ENCODE measurements around the gene OR13C4.

Gene OR13C4

DNA sequence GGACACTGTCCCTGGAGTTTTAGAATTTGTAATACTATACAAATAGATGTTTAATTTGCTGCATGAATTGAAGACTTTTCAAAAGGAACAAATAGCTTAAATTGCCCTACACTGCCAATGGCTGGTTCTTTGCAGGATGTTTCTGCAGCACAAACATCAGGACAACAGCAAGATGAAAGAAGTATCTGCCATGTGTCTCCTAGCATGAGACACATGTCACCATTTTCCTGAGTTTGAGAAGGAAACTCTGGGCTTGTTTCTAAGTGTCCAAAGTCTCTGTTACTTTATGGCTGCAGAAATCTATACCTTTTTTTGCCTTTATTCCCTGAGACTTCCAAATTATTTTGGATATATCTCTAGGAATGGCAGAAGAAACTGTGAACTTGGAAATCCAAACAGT is 23.6 kb downstream of the OR13C4 start:
- DNase-seq (ENCODE audit: insufficient read length, low spot score), result no peak
- no peak for FAIRE-seq
- no peak for TF ChIP-seq POLR2A (IDR thresholded peaks at IDR 0.05; ENCODE audit: low read depth, low read length)

DNA sequence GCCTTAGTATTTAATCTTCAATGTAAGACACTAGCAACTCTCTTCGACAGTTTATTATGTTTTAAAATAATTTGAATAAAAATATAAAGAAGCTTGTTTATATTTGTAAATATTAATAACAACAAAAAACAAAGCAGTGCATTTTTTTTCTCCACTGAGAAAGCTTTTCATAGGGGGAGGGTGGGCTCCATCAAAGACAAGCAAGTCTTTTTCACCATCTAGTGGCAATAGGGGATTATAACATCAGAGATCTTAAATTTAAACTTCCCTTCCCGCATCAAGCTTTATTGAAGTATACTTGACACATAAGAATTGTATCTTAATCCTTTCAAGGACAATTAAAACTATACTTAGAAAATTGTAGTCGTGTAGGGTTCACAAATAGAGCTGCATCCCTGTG is 32.2 kb downstream of the OR13C4 start:
- TF ChIP-seq POLR2A (IDR thresholded peaks at IDR 0.05; ENCODE audit: low read depth, low read length), result no peak
- DNase-seq (ENCODE audit: insufficient read length, low spot score) (peak; percentile 21), FAIRE-seq (no peak)

DNA sequence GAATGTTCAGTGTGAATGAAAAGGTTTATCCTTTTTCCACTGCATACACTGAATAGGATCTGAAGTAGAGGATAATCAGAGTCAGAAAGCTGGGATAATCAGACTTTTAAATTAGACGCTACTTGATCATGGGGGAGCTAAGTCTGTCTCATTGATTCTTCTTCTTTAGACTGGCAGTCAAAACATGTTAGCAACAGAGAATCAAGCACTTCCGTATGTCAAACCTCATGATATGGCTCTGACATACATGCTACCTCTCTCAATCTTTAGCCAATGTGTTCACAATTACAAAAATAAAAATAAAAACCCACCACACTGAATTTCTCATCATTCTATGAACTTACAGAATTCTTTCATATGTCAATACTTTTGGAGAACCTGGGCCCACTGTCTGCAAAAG is 42.0 kb downstream of the OR13C4 start:
- DNase-seq (ENCODE audit: insufficient read length, low spot score) (no peak), FAIRE-seq (no peak)
- no peak for TF ChIP-seq POLR2A (IDR thresholded peaks at IDR 0.05; ENCODE audit: low read depth, low read length)

DNA sequence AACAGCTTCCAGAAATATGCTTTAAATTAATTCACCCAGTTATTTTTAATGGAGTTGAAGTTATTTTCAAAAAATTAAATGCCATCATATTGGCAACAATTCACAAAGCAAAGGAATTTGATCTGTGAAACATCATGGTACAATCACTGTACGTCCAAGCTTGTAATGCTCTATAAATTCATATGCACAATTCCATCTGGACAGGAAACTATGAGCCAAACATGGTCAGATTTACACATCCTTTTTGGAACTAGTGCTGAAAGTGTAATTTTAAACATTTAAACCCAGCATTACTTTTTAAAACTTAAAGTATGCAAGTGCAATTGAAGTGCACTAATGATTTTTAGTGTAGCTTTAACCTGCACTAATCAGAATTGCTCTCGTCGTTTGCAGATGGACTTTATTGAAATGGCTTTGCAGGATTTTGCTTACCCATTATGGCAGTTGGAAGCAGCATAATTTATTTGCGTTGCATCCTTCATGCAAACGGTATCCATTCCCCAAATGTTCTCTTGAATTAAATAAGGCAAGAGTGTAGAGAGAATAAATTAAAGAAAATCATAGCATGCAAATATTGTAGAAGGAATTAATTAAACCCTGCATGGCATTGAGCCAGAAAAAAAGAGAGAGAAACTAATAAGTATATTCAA is 44.0 kb downstream of the OR13C4 start:
- DNase-seq (ENCODE audit: insufficient read length, low spot score) (no peak), FAIRE-seq (no peak)
- TF ChIP-seq POLR2A (IDR thresholded peaks at IDR 0.05; ENCODE audit: low read depth, low read length), result no peak
